Ramos (cell line): ENCODE measurements around the gene BTG1.
"Not testable (repeated sequence)": the region's sequence is repeated elsewhere in the genome, so short reads cannot be mapped to it uniquely, and the experiment has no call there.

Experiments
- in situ Hi-C: fragments of 300-500 bp; cut with MboI; formaldehyde crosslinking; loops from one replicate; pipeline ENCODE4 v1.14.3; 2022; ENCODE audit warnings: low sequenced_read_pairs; ENCODE audit not compliant: unreplicated experiment

Gene BTG1

DNA sequence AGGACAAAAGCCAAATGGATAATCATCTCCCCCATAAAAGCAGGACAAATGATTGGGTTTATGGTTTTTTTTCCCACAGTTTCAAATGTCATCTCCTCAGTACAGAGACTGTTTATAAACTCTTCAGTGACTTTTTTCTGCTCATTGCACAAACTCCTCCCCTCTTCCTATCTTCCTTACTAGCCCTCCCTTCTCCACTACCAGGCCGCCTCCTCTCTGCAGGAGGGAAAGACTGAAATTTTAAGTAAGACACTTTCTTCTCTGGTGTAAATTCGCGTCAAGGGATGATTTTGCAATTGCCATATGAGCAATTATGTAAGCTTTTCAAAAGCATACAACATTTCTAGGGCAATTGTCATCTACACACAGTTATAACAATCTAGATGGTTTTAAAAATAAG is 37.0 kb downstream of the BTG1 start:
- in situ Hi-C loops: no loop called here

DNA sequence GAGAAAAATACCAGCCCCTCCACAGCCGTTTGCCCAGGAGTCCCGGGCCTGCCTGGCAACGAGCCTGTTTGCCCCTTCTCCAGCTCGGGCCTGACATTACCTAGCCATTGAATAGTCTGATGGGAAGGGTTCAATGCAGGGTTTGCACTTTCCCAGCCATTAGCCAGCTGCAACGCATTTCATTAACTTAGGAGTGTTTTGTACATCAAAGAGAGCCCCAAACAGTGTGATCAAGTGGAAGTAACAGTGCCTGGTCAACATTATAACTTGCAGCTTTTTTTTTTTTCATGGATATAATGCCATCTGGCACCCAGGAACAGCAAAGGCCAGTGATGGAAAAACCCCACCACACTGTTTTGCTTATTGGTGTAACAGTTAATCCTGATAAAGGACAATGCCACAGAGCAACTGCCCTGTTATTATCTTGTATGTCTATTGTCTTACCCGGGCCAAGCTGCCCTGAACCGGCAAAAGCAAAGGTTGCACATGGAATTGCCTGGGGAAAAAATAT is 38.0 kb downstream of the BTG1 start:
- in situ Hi-C loops: no loop called here

DNA sequence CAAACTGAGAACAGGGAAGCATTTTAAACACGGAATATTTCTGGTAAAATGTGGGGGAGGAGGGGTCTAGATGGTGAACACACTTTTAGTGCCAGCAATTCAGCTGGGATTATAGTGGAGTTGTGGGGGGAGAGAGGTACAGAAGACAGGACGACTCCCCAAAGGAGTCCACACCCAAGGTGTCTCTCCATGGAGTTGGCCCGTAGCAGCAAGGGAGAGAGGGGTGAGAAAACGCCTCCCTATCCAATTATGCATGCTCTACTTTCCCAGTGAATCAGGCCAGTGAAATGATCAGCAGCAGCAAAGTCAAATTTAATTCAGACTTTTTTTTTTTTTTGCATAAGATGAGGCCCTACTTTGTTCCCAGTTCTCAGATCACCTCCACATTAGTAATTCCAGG is 38.6 kb downstream of the BTG1 start:
- in situ Hi-C loops: no loop called here

DNA sequence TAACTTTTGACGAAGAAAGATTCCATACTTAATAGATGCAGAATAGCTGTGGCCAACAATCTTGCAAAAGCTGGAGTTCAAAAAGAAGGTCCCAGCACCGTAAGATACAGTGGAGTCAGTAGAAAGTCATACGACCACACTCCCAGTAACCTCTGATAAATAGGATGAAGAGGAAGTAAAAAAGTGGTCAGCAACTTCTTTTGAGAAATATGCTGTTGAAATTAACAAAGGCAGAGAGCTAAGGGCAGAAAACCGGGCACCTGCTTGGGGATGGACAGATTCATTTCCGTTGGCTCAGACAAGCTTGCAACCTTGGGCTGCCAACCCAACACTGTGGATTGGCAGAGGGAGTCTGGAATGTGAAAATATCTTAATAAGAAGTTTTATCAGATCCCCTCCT is 40.0 kb downstream of the BTG1 start:
- in situ Hi-C loops: no loop called here

DNA sequence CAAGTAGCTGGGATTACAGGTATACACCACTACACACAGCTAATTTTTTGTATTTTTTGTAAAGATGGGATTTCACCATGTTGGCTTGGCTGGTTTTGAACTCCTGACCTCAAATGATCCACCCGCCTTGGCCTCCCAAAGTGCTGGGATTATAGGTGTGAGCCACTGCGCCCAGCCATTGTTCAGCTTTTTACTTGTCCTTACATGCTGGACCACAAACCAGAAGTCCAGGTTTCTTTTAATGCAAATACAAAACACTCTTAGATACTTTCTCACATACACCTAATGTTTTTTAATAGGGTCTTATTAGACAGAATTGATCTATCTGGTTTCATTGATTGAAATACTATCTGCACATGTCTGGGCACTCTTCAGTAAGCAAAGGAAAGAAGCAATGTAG is 40.5 kb downstream of the BTG1 start:
- in situ Hi-C loops: no loop called here

DNA sequence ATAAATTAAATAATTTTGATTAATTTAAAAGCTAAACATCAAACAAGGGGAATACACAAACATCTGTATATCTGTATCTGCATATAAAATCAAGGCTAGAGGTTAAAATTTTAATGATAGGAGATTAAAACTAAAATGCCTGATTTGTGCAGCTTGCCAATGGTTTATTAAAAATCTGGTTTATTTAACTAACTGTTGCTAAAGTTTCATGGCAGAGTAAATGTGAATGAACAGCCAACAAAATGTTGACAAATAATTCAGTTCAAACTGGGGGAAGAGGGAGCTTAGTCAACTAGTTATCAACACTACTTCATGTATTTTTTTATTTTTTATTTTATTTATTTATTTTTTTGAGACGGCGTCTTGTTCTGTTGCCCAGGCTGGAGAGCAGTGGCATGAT is 43.0 kb downstream of the BTG1 start:
- in situ Hi-C loops: no loop called here

DNA sequence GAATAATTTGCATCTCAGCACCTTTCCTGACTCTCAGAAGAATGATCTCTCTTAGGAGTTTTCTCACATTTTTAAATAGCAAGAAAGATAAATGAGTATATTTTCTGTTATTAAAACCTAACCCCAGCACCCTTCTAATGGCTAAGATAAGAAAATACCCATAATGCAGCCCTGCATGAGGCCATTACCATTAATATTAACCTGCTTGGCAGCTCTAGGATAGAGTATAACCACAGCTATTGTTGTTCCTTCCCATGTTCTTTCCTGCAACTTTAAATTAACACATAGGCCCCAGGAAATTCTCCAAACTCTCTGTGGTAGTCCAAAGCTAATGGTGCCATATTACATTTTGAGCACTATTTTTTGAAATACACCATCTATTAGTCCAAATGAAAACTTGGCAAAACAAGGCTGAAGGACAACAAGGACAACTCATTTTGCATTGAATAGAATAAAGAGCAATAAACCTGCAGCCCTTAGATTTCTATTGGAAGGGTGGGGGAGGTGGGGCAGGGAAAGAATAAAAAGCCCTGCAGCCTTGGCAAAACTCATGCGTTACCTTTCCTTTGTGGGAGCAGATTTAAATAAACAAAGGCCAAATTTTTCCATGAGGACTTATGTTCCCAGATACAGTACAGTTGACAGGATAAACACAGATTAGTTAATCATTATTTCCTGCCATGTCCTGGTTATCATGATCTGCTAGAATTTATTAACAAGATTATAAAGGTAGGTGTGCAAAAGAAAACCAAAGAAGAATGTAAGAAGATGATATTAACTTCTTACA is 46.9 kb downstream of the BTG1 start:
- in situ Hi-C loops: no loop called here

DNA sequence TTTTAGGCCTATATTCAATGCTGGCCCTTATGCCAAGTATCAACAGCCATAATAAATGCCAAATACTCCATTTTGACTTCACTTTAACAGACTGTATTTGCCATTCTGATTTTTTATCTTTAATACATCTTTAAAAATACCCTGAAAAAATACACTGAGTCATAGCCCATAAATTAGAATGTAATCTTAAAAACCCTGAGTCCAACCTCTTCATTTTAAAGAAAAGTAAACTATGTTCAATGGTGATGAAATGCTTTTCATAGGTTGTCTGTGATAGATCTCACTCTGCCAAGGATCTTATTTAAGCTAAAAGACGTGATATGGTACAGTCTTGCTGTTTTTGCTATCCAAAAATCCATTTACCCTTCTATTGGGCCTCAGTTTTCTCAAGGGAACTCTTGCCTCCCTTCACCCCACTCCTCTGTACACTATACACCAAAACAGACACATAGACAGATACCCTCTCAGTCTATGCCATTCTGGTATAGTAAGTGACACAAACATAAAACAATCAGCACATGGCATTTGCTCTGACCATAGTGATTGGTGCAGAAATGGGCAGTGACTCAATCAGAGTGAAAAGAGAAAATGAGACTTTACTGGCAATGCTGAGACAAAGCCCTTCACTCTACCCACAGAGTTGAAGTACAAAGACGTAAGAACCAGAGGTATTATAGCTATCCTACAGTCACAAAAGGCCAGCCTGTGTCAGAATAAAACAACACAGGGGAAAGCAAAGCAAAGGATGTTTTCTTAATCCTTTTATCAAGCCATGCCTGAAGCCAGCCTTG is 49.1 kb downstream of the BTG1 start:
- in situ Hi-C loops: no loop called here

DNA sequence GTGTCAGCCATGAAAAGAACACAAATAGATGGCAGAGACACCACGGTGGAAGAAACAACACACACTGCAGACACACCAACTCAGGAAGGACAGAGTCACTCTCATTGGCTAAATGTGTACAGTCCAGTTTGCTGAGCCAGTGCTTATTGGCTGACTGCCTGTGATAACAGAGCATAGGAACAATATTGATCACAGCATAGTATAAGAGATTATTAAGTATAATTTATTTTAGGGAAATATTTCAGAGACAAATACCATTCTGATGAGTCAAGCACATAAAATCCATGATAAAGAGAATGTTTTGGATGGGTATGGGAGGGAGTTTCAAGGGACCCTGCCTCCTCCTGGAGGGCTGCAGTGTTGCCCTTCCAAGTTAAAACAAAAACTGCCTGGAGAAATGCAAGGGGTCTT is 50.9 kb downstream of the BTG1 start:
- in situ Hi-C loops: no loop called here

DNA sequence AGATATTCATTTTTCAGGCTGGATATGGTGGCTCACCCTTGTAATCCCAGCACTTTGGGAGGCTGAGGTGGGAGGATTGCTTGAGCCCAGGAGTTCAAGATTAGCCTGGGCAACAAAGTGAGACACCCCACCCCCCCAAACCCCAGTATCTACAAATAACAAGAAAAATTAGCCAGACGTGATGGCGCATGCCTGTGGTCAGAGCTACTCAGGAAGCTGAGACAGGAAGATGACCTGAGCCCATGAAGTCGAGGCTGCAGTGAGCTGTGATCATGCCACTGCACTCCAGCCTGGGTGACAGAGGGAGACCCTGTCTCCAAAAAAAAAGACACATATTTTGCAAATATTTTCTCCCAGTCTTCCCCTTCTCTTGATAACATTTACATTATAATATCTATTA is 51.3 kb downstream of the BTG1 start:
- in situ Hi-C loops: not testable (repeated sequence)
